A549 (cell line): ENCODE data around the gene APOBEC3B.

ENCODE experiments used
- CEBPB ChIP-seq, 2 experiments: fragments of >200 bp in 1 of 2; sonication (Bioruptor Twin) in 1 of 2; formaldehyde crosslinking in 1 of 2; IDR thresholded peaks; 2 replicates each; pipeline ENCODE4 v1.6.1; 2012 to 2016
- CHD4 ChIP-seq: fragments of 200-600 bp; sonication (generic); IDR thresholded peaks from 2 replicates; pipeline ENCODE4 v1.6.1; 2016; ENCODE audit warnings: antibody characterized with exemption, mild to moderate bottlenecking, borderline replicate concordance
- CTCF ChIP-seq: fragments of >200 bp; sonication (Bioruptor Twin); formaldehyde crosslinking; IDR thresholded peaks from 3 replicates; pipeline ENCODE4 v1.5.1; 2016
- JUNB ChIP-seq: fragments of >200 bp; sonication (Bioruptor Twin); formaldehyde crosslinking; IDR thresholded peaks from 2 replicates; pipeline ENCODE4 v1.6.1; 2016

- no peak for TF ChIP-seq CEBPB (IDR thresholded peaks at IDR 0.05)
- no peak for TF ChIP-seq JUNB
- no peak for TF ChIP-seq CHD4
- no peak for TF ChIP-seq CTCF
Measured at GRCh38 chr22:38935616-38936015, 46.5 kb upstream of the APOBEC3B start.
